Measurements from ENCODE around the gene ERBB4.

ERBB4 gene

DNA sequence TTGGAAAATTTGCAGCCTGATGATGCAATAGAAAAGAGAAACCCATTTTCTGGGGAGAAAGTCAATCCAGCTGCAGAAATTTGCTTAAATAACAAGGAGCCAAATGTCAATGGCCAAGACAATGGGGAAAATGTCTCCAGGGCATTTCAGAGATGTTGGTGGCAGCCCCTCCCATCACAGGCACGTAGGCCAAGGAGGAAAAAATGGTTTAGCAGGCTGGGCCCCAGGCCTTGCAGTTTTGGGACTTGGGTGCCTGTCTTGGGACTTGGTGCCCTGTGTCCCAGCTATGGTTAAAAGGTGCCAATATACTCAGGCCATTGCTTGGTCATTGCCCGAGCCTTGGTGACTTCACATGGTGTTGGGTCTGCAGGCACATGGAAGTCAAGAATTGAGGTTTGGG, 368.2 kb downstream of the ERBB4 start:
- TF ChIP-seq, protein P1, sequence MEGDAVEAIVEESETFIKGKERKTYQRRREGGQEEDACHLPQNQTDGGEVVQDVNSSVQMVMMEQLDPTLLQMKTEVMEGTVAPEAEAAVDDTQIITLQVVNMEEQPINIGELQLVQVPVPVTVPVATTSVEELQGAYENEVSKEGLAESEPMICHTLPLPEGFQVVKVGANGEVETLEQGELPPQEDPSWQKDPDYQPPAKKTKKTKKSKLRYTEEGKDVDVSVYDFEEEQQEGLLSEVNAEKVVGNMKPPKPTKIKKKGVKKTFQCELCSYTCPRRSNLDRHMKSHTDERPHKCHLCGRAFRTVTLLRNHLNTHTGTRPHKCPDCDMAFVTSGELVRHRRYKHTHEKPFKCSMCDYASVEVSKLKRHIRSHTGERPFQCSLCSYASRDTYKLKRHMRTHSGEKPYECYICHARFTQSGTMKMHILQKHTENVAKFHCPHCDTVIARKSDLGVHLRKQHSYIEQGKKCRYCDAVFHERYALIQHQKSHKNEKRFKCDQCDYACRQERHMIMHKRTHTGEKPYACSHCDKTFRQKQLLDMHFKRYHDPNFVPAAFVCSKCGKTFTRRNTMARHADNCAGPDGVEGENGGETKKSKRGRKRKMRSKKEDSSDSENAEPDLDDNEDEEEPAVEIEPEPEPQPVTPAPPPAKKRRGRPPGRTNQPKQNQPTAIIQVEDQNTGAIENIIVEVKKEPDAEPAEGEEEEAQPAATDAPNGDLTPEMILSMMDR (IDR thresholded peaks at IDR 0.05; ENCODE audit: borderline replicate concordance, insufficient read depth, low read depth, low read length): no peak
- no peak overlapping the region for H3K4me3 ChIP-seq (ENCODE audit: low read depth, low read length)

- H3K4me3 ChIP-seq (ENCODE audit: low read depth, low read length): no peak overlapping the region
- TF ChIP-seq, protein P1 (IDR thresholded peaks at IDR 0.05; ENCODE audit: borderline replicate concordance, insufficient read depth, low read depth, low read length): no peak
Observed at GRCh38 chr2:212158081-212158480, 380.5 kb downstream of the ERBB4 start.

DNA sequence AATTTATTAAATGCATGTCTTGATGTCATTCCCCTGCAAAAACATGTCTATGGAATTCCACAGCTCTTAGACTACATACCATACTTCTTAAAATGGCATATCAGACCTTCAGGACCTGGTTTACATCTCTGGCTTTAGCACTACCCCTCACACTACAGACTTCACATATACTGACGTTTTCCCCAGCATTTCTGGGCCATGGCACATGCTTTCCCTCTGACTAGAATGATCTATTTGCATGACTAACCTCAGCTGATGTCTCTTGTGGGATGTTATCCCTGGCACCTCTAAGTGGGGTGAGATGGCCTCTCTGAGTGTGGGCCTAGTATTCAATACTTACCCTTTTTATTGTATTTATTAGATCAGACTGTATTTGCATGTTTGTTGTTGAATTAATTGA, 381.6 kb downstream of the ERBB4 start:
- no peak overlapping the region for H3K4me3 ChIP-seq (ENCODE audit: low read depth, low read length)
- TF ChIP-seq, protein P1 (IDR thresholded peaks at IDR 0.05; ENCODE audit: borderline replicate concordance, insufficient read depth, low read depth, low read length): no peak

DNA sequence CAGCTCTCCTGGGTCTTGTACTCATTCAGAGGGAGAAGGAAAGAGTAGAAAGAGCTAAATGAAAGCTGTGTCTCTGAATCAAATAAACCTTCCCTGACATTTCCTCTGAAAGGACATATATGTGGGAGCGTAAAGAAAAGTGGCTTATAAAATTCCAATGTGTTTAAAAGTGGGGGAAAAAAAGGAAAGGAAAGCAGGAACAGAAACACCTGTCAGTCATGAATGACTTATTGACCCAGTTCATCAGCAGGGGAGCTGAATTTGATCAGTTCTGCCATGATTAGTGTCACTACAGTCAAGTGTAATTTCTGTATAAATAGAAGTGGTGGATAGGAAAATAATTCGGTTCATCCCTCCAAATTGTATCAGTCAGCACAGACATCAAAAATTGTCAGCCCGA, 382.5 kb downstream of the ERBB4 start:
- H3K4me3 ChIP-seq (ENCODE audit: low read depth, low read length): no peak overlapping the region
- TF ChIP-seq, protein P1 (IDR thresholded peaks at IDR 0.05; ENCODE audit: borderline replicate concordance, insufficient read depth, low read depth, low read length): no peak

DNA sequence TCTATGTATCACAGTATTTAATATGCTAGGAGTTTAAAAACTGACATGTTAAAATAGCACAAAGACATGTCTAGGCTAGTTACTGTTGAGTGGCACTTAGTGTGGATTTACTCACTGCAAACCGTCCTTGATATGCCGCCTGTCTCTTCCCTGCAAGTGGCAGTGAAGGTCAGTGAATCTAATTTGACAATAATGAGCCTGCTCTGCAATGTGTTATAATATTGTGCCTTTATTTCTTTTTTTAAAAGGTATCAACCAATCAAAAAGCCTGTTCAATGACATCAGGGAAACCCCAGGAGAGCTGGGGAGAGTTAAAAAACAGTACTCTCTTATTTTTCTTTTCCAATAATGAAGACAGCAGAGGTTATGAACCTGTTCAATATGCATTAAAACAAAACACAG, 384.1 kb downstream of the ERBB4 start:
- H3K4me3 ChIP-seq (ENCODE audit: low read depth, low read length): no peak overlapping the region
- TF ChIP-seq, protein P1 (IDR thresholded peaks at IDR 0.05; ENCODE audit: borderline replicate concordance, insufficient read depth, low read depth, low read length): no peak

DNA sequence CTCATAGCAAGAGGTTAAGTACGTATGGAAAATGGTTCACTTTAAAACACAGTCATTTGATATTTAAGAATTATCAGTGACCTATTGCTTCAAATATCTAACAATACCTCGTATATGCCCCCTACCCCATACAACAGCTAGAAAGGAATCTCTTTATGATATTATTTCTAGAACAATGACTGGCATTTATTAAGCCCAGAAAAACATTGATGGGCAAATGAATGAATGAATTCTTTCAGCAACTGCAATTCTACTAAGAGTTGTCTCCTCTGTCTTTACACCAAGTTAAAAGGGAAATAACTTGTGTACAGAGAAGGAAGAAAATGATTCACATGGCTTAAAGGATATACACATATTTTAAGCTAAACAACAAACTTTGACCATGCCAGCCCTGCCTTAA, 384.7 kb downstream of the ERBB4 start:
- TF ChIP-seq, protein P1 (IDR thresholded peaks at IDR 0.05; ENCODE audit: borderline replicate concordance, insufficient read depth, low read depth, low read length): no peak
- H3K4me3 ChIP-seq (ENCODE audit: low read depth, low read length): no peak overlapping the region

GRCh38 chr2:212147921-212148513, 390.6 kb downstream of the ERBB4 start:
- TF ChIP-seq, protein P1 (IDR thresholded peaks at IDR 0.05; ENCODE audit: borderline replicate concordance, insufficient read depth, low read depth, low read length): no peak
- no peak overlapping the region for H3K4me3 ChIP-seq (ENCODE audit: low read depth, low read length)
